ENCODE data around the gene TMX2.
"Not testable (repeated sequence)": the region's sequence is repeated elsewhere in the genome, so short reads cannot be mapped to it uniquely, and the experiment has no call there.

Gene TMX2

DNA sequence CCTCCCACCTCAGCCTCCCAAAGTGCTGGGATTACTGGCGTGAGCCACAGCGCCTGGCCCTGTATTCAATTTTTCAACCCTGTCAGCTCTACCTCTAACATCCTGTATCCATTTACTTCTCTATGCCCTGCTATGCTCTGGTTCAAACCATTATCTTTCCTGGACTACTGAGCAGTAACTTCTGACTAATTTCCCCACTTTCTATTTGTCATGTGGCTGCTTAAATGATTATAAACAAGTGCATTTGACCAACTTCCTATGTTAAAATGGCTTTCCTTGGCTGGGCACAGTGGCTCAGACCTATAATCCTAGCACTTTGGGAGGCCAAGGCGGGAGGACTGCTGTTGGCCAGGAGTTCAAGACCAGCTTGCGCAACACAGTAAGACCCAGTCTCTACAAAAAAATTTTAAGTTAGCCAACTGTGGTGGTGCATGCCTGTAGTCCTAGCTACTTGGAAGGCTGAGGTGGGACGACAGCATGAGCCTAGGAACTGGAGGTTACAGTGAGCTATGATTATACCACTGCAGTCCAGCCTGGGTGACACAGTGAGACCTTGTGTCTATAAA lies 2.5 kb upstream of the TMX2 start:
- in situ Hi-C loops (cut with HindIII; ENCODE audit: low pct_ligation_motif_present, low pct_unique_long_range_greater_than_20kb, low sequenced_read_pairs), result no loop called here
- no peak for DNase-seq

DNA sequence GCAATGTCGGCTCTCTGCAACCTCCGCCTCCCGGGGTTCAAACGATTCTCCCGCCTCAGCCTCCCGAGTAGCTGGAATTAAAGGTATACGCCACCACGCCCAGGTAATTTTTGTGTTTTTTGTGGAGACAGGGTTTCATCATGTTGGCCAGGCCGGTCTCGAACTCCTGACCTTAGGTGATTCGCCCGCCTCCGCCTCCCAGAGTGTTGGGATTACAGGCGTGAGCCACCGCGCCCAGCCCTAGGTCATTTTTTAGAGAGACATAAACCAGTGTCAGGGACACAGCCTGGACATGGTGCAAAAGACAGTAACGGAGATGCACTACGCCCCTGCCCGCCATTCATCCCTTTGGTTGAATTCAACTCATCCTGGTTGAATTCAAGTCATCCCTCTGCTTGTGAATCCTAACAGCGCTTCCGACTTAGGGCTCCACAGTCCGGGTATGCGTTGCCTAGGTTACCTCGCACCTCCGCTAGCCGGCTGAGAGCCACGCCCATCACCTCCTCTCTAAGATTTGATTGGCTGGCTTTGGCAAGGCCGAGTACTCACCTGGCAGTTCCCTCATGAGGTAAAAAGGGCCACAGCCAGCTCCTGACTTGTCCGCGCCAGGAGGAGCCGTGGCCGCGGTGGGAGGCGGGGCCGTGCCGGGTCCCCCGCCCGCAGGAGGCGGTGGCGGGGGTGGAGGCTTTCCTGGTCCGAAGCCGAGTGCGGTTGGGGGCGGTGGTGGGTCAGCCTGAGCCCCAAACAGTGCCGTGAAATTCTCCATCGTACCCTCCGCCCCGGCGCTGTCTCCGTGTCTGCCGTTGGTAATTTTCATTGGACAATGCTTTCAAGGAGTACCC lies 758 bp upstream of the TMX2 start, which contains the start of gene MED19:
TSS of gene MED19 (minus strand) at position 802 of the 842 bp plus-strand sequence. CDS start at position 766, 36 bp downstream.
- in situ Hi-C loops (cut with HindIII; ENCODE audit: low pct_ligation_motif_present, low pct_unique_long_range_greater_than_20kb, low sequenced_read_pairs), result no loop called here
- peak; percentile 87 for DNase-seq

DNA sequence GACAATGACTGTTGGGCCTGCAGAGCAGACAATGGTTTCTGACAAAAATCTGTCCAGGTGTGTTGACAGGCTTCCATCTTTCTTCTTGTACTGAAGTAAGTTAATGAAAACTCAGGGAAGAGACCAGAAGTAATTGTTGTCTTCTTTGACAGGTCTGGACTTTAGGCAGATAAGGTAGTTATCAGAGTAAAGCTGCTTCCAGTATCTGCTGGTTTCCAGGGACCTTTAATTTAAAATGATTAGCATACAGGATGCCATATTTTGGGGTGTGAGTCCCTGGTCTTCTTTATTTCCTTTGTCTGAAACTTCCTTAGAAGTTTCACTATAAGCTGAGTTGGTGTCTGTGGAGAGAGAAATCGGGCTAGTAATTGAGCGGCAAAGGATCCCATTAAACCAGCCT lies 1.4 kb downstream of the TMX2 start:
- in situ Hi-C loops (cut with HindIII; ENCODE audit: low pct_ligation_motif_present, low pct_unique_long_range_greater_than_20kb, low sequenced_read_pairs), result no loop called here
- no peak for DNase-seq

DNA sequence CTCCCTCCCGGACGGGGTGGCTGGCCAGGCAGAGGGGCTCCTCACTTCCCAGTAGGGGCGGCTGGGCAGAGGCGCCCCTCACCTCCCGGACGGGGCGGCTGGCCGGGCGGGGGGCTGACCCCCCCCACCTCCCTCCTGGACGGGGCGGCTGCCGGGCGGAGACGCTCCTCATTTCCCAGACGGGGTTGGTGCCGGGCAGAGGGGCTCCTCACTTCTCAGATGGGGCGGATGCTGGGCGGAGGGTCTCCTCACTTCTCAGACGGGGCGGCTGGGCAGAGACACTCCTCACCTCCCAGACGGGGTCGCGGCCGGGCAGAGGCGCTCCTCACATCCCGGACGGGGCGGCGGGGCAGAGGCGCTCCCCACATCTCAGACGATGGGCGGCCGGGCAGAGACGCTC lies 4.3 kb downstream of the TMX2 start:
- DNase-seq; in situ Hi-C loops (cut with HindIII; ENCODE audit: low pct_ligation_motif_present, low pct_unique_long_range_greater_than_20kb, low sequenced_read_pairs): not testable (repeated sequence)

DNA sequence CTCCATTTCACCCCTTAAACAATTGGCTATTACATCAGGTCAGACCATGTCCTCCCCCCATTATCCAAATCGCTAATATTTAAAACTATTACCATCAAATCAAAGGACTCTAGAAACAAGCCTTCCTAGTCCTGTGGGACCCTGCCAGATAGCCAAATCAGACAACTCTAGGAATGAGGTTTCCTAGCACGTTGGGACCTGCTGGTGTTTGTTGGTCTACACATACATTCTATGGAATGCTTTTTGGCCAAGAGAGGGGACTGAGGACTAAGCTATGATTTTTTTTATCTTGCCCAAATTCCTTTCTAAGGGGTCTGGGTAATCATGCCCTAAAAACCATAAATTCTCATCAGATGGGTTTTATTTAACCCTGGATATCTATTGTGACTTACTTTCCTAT lies 14.8 kb downstream of the TMX2 start:
- no peak for DNase-seq
- in situ Hi-C loops (cut with HindIII; ENCODE audit: low pct_ligation_motif_present, low pct_unique_long_range_greater_than_20kb, low sequenced_read_pairs), result no loop called here

DNA sequence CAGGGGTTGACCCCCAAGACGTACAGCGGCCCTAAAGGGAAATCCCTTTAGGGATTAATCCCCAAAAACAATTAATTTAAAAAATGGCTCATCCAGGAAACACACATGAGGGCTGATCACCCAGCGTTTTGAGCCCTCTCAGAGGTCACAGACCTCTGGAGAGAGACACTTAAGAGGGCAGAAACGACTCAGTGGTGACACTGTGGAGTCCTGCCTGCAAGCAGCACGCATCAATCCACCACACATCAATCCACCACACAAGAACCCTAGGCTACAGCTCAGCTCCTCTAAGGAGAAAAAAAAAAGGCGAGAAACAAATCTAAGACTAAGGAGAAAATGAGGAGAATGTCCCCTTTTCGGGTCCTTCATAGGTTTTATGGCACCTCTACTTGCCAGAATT lies 16.4 kb downstream of the TMX2 start:
- in situ Hi-C loops (cut with HindIII; ENCODE audit: low pct_ligation_motif_present, low pct_unique_long_range_greater_than_20kb, low sequenced_read_pairs), result no loop called here
- DNase-seq, result no peak

DNA sequence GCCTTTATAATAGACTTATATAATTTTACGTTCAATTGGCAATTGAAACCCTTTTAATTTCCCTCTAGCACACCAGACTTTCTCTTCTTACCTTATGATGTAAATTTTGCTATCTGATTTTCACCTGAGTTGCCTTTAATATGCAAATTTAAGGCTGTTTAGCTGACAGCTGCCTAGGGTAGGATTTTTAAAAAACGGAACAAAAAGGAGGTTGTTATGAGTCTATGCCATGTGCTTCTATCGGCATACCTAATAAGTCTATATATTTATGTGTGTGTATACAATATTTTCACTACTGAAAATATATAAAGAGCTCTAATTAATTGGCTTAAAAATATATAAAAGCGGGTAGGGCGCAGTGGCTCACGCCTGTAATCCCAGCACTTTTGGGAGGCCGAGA lies 17.1 kb downstream of the TMX2 start:
- DNase-seq, result no peak
- in situ Hi-C loops (cut with HindIII; ENCODE audit: low pct_ligation_motif_present, low pct_unique_long_range_greater_than_20kb, low sequenced_read_pairs), result no loop called here

DNA sequence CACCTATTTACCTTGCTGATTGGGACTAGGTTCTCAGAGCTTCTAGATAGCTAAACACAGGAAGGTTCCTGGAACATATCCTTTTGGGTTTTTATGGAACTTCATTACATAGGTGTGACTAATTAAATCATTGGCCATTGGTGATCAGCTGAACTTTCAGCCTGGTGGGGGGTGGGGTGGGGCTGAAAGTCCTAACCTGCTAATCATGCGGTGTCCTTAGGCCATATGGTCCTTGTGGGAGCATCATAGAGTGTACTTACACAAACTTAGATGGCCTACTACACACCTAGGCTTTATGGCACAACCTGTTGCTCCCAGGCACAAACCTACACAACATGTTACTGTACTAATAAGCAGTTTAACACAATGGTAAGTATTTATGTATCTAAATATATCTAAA lies 20.3 kb downstream of the TMX2 start:
- in situ Hi-C loops (cut with HindIII; ENCODE audit: low pct_ligation_motif_present, low pct_unique_long_range_greater_than_20kb, low sequenced_read_pairs), result no loop called here
- no peak for DNase-seq

DNA sequence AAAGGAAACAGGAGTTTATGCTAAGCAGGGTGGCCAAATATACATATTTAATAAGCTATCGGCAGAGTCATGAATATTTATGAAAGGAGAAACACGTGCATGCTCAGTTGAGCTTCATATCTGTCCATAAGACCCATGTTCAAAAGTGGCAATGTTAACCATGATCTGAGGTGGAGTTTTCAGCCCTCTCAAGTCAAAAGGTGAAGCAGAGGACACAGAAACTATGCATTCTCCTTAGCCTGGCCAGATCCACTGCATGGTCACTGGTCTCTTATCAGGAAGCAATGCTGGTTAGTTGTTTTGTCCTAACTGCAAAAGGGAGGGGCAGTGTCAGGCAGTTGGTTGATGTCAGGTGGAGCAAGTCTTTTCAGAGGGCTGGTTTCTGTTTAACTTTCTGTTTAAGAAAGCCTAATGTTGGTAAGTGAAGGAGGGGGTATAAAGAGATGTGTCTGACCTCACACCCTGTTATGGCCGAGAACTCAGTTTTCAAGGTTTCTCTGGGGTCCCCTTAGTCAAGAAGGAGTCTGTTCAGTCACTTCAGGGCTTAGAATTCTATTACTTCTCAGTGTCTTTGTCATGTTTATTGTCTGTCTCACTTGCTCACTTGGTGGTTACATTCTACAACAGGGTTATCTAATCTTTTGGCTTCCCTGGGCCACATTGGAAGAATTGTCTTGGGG lies 23.4 kb downstream of the TMX2 start:
- DNase-seq, result no peak
- in situ Hi-C loops (cut with HindIII; ENCODE audit: low pct_ligation_motif_present, low pct_unique_long_range_greater_than_20kb, low sequenced_read_pairs), result no loop called here

DNA sequence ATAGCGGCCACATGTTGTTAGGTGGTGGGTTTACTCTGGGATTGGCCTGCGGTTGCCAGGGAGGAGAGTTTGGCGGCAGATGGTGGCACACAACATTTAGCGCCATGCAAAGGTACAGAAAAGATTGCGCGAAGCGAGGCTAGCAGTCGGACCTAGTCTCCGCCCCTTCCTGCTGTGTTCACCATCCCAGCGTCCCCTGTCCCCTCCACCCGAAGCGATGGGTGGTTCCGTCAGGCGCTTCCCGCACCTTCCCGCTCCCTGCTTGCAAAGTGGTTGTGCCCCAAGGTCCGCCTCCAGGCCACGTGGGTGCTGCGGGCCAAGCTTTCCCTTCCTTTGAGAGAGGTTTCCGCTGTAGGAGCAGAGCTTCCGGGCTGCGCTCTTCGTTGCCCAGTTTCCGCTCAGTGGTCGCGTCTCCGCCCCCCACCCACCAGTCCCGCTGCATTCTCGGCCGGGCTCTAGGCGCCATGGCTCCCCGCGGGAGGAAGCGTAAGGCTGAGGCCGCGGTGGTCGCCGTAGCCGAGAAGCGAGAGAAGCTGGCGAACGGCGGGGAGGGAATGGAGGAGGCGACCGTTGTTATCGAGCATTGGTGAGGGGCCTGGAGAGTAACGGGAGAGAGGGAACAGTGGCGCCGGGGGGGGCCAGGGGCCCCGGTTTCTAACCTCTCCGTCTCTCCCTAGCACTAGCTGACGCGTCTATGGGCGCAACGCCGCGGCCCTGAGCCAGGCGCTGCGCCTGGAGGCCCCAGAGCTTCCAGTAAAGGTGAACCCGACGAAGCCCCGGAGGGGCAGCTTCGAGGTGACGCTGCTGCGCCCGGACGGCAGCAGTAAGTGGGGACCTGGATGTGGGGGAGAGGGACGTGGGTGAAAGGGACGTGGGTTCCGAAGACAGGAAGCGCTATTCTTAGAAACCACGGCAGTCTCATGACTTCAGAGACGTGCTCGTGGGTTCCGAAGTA lies 29.0 kb downstream of the TMX2 start, which contains the start of gene SELENOH:
TSS of gene SELENOH (plus strand) at position 360 of the 955 bp plus-strand sequence. CDS start at position 465, 105 bp downstream.
- peak; percentile 96 for DNase-seq
- in situ Hi-C loops (cut with HindIII; ENCODE audit: low pct_ligation_motif_present, low pct_unique_long_range_greater_than_20kb, low sequenced_read_pairs), result no loop called here

DNA sequence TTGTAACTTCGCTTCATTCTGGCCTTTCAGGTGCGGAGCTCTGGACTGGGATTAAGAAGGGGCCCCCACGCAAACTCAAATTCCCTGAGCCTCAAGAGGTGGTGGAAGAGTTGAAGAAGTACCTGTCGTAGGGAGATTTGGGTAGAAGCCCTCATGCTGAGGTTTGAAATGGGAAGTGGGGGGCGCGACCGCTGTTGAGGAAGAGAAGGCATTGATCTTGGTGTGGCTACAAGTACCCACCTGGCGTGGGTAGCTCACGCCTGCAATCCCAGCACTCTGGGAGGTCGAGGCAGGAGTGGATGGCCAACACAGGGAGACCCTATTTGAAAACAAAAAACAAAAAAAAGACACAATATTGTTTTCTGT lies 29.7 kb downstream of the TMX2 start:
- in situ Hi-C loops (cut with HindIII; ENCODE audit: low pct_ligation_motif_present, low pct_unique_long_range_greater_than_20kb, low sequenced_read_pairs), result no loop called here
- DNase-seq, result no peak

DNA sequence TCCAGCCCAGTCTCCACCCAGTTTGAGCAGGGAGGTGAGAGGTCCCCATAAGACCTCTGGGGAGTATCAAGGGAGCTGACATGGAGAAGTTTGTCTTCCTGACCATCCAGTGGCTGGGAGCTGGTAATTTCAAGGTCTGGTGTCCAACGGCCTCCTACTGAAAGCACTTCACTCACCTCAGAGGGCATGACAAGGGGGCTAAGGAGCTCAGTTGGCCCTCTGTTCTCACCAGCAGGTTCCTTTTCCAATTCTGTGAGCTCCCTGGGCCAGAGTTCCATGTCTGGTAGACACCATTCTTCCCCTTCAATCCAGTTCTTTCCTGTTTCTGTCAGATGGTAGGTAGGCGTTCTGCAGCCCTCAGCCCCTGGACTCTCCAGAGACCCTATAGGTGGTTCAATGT lies 32.0 kb downstream of the TMX2 start:
- DNase-seq, result no peak
- in situ Hi-C loops (cut with HindIII; ENCODE audit: low pct_ligation_motif_present, low pct_unique_long_range_greater_than_20kb, low sequenced_read_pairs), result no loop called here

DNA sequence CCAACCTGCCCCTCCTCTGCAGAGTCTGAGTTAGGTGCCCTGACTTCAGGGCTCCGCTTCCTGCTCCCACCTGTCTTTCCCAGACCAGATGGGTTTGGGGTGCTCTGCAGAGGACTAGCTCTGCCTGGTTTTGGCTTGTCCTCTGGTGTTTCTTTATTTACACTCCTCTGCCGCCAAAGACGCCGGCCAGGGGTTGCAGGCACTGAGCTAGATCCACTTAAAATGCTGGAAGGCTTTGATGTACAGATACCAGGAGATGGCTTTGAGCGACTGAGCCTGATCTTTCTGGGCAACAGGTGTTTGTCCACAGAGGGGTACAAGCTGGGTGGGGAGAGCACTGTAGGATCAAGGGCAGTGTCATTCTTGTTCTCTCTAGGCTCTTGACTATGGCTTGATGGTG lies 32.8 kb downstream of the TMX2 start:
- in situ Hi-C loops (cut with HindIII; ENCODE audit: low pct_ligation_motif_present, low pct_unique_long_range_greater_than_20kb, low sequenced_read_pairs), result no loop called here
- no peak for DNase-seq

DNA sequence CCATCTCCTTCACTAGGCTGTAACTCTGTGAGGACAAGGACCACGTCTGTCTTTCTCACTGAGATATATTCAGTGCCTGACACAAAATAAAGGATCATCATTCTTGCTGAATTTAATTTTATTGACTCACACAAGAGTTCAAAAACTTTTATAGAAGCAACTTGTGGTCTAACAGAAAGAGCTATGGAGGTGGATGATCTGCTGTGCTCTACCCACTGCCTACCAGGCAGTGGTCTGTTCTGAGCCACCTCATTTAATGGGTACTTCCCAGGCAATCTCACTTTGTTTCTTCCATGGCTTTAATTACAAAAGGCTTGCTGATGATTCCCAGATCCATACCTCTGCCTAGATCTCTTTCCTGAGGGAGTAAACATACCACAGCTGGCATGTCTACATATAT lies 34.5 kb downstream of the TMX2 start:
- DNase-seq, result no peak
- in situ Hi-C loops (cut with HindIII; ENCODE audit: low pct_ligation_motif_present, low pct_unique_long_range_greater_than_20kb, low sequenced_read_pairs), result no loop called here

DNA sequence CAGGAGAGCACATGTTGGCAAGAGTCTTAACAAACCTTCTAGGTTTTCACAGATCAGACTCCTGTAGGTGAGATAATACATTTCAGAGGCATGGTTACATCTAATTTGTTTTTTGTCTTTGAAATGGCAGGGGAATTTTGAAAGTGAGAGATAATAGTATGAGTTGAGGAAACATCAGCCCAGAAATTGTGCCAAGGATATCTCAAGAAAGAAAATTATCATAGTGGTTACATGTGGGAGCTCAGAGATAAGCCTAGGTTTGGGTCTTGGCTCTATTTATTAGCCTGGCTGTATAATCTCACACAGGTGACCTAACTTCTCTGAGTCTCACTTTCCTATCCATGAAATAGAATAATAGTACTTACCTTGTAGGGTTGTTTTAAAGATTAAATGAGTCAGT lies 38.8 kb downstream of the TMX2 start:
- in situ Hi-C loops (cut with HindIII; ENCODE audit: low pct_ligation_motif_present, low pct_unique_long_range_greater_than_20kb, low sequenced_read_pairs), result no loop called here
- DNase-seq, result no peak

DNA sequence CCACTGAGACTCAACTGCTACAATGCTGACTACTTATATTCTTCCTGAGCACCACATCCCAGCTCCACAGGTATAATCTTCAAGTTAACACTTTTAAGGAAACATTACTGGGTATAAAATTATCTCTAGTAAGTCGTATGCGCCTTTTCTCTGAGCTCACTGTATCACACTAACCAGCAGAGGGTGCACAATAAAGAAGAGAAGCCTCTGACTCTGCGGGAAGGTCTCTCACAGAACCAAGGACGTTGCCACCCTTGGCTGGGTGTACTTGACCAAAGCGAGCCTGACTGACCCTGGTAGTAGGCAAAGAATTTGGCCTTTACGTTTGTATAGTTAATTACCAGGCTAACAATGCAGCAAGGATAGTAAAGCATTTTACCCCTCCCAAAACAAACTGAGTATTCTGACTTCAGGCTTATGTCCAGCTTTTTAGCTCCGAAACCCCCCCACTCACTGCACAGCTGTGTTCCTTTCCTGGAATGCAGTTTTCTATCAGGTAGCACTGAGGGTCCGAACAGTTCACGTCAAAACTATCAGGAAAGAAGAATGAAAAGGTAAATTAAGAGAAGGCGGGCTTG lies 39.4 kb downstream of the TMX2 start, which contains the start of gene BTBD18:
TSS of gene BTBD18 (minus strand) at position 144 of the 578 bp plus-strand sequence. CDS start 631 bp downstream, outside the sequence.
- DNase-seq, result peak; percentile 47
- in situ Hi-C loops (cut with HindIII; ENCODE audit: low pct_ligation_motif_present, low pct_unique_long_range_greater_than_20kb, low sequenced_read_pairs), result no loop called here

DNA sequence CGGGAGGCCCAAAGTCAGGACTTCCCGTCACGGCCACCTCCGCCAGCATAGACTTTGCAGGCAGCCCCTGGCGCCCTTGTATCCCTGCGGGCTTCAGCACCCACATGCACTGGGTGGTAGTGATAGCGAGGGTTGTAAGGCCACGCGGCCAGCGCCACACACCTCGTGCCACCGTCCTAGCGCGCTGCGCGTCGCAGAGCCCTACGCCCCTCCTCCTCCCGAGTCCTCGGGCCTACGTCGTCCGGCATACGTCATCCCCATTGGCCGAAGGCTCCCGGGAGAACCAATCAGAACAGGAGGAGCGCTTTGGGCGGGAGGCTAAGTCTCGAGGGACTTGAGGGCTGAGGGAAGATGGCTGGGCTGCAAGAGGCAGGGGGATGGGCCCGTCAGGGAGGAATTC lies 40.6 kb downstream of the TMX2 start:
- DNase-seq, result no peak
- in situ Hi-C loops (cut with HindIII; ENCODE audit: low pct_ligation_motif_present, low pct_unique_long_range_greater_than_20kb, low sequenced_read_pairs), result no loop called here

DNA sequence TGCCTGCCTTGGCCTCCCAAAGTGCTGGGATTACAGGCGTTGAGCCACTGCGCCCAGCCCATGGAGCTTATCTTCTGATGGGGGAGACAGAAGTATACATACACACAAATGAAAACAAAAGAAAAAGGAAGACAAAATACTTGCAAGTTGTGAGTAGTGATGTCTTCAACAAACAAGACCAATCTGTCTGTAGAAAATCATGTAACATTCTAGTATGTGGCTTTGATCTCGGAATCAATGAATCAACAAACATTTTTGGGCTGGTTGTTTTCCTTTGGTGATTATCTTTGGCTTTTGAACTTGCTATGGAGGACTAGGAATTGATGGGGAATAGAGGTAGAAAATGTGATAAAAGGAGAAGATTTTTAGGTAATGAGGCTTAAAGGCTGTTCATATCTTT lies 45.8 kb downstream of the TMX2 start:
- in situ Hi-C loops (cut with HindIII; ENCODE audit: low pct_ligation_motif_present, low pct_unique_long_range_greater_than_20kb, low sequenced_read_pairs), result no loop called here

More for the DNA sequence above, 45.8 kb downstream of the TMX2 start:
- DNase-seq, result no peak
